Measurements from ENCODE around the gene TM9SF3.

DNA sequence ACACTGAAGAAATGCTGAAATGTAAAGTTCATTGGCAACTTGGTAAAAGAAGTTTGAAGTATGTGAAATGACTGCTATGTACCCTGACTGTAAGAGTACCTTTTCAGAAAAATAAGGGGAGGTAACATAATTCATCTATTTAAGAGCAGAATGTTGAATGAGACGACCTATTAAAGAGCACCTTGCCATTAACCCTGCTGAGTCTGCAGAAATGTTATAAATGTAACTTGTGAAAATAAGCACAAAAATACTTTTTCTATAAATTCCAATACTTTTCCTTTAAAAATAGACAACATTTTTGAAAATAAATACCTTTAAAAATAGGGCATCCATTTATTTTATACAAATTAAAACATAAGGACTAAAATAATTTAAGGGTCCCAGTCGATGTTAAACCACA lies 7.7 kb downstream of the TM9SF3 start:
- TF ChIP-seq, protein P1, sequence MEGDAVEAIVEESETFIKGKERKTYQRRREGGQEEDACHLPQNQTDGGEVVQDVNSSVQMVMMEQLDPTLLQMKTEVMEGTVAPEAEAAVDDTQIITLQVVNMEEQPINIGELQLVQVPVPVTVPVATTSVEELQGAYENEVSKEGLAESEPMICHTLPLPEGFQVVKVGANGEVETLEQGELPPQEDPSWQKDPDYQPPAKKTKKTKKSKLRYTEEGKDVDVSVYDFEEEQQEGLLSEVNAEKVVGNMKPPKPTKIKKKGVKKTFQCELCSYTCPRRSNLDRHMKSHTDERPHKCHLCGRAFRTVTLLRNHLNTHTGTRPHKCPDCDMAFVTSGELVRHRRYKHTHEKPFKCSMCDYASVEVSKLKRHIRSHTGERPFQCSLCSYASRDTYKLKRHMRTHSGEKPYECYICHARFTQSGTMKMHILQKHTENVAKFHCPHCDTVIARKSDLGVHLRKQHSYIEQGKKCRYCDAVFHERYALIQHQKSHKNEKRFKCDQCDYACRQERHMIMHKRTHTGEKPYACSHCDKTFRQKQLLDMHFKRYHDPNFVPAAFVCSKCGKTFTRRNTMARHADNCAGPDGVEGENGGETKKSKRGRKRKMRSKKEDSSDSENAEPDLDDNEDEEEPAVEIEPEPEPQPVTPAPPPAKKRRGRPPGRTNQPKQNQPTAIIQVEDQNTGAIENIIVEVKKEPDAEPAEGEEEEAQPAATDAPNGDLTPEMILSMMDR (IDR thresholded peaks at IDR 0.05; ENCODE audit: insufficient read depth, low read length, poor library complexity, severe bottlenecking) = no peak
- TF ChIP-seq EZH2phosphoT487 (conservative IDR thresholded peaks at IDR 0.05; ENCODE audit: low read length) = no peak
